Esophagus squamous epithelium (tissue), 4 donors: Measurements from ENCODE around the gene BCL7A.

ENCODE experiments used
- POLR2A ChIP-seq, 4 donors: fragments of 450-650 bp; IDR thresholded peaks; one replicate each; pipeline ENCODE4 v1.6.1; 2017; ENCODE audit warnings: antibody characterized with exemption in 4 of 4, mild to moderate bottlenecking in 4 of 4, moderate library complexity in 3 of 4
- TF ChIP-seq, protein P1 (sequence below), 6 experiments: fragments of 450-650 bp in 4 of 6; fragments of 200-600 bp in 2 of 6; sonication (generic) in 2 of 6; IDR thresholded peaks; one replicate each; pipeline ENCODE4 v1.5.1; 2016 to 2019; ENCODE audit warnings: antibody characterized with exemption in 6 of 6, mild to moderate bottlenecking in 4 of 6, moderate library complexity in 4 of 6

DNA sequence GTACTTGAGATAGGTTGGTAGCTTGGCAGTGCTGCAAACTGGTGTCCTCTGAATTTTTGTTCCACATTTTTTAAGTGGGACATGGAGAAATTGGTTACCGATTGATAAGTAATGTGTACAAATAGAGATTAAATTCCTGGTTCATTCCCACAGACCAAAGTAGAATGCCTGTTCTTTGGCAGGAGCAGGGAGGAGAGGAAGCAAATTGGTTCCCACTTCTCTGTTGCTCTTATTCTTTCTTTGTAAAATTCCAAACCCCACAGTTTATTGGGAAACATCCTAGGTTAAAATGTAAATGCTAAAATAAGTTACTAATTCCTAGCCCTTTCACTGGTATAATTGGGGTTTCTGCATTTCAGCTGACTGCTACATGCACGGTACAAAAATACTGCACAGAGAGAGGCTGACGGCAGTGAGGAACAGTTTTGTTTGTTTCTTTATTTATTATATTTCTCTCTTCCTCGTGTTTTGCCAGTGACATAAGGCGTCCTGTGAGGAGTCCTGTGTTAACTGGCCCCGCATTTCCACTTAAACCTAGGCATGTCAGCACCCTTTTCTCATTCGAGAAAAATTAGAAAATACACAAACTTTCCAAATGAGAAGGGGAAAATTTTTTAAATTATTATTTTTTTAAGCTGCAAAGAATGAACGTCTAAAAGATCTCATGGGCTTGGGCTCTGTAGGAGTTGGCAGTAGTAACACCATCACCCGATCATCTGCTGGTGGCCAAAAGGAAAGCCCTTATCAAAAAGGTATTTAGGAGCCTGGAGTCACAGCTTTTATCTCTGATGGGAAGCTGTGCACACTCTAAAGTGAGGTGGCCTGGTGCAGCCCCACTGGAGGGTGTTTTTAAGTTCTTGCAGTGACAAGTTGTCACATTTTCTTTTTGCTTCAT, 25.4 kb upstream of the BCL7A start:
- TF ChIP-seq, protein P1, sequence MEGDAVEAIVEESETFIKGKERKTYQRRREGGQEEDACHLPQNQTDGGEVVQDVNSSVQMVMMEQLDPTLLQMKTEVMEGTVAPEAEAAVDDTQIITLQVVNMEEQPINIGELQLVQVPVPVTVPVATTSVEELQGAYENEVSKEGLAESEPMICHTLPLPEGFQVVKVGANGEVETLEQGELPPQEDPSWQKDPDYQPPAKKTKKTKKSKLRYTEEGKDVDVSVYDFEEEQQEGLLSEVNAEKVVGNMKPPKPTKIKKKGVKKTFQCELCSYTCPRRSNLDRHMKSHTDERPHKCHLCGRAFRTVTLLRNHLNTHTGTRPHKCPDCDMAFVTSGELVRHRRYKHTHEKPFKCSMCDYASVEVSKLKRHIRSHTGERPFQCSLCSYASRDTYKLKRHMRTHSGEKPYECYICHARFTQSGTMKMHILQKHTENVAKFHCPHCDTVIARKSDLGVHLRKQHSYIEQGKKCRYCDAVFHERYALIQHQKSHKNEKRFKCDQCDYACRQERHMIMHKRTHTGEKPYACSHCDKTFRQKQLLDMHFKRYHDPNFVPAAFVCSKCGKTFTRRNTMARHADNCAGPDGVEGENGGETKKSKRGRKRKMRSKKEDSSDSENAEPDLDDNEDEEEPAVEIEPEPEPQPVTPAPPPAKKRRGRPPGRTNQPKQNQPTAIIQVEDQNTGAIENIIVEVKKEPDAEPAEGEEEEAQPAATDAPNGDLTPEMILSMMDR (IDR thresholded peaks at IDR 0.05) = no peak
- TF ChIP-seq POLR2A (IDR thresholded peaks at IDR 0.05) = no peak
